Fibroblast of lung (primary cell): Measurements from ENCODE around the gene CDKN1B. TPM values are rescaled to one million over a fixed set of nuclear protein-coding genes. Genes with fewer than 3 reads are reported as not detected.
A peak's percentile ranks its signal among the peaks of the same experiment; 100 is the strongest.

Source experiments
- DNase-seq, 2 donors: peaks; one replicate each; pipeline versions ENCODE4 v3.0.0 to v3.0.0-alpha.2; 2010; ENCODE audit warnings: low read depth in 2 of 2
- H2AFZ ChIP-seq: 2 replicates; pipeline ENCODE4 v1.5.1; 2012; ENCODE audit warnings: low read length, control low read depth, inconsistent platforms
- H3K27ac ChIP-seq: 2 replicates; pipeline ENCODE4 v1.5.1; 2011; ENCODE audit warnings: low read length, control low read depth; ENCODE audit not compliant: insufficient read depth
- H3K27me3 ChIP-seq: 2 replicates; pipeline ENCODE4 v1.5.1; 2011; ENCODE audit warnings: mild to moderate bottlenecking, low read length; ENCODE audit not compliant: control insufficient read depth, insufficient read depth
- H3K36me3 ChIP-seq: 2 replicates; pipeline ENCODE4 v1.5.1; 2011; ENCODE audit warnings: low read length; ENCODE audit not compliant: control insufficient read depth, insufficient read depth
- H3K4me1 ChIP-seq: 2 replicates; pipeline ENCODE4 v1.5.1; 2011; ENCODE audit warnings: low read length; ENCODE audit not compliant: control insufficient read depth, insufficient read depth; ENCODE audit errors: extremely low read depth
- H3K4me2 ChIP-seq: 2 replicates; pipeline ENCODE4 v1.5.1; 2011; ENCODE audit warnings: low read length, control low read depth; ENCODE audit not compliant: insufficient read depth; ENCODE audit errors: extremely low read depth
- H3K4me3 ChIP-seq, 4 experiments: fragments of 200-600 bp in 1 of 4; sonication (generic) in 1 of 4; replicated peaks in 1 of 4; 2 replicates each; pipeline ENCODE4 v1.5.1; 2011 to 2016; ENCODE audit warnings: low read length in 4 of 4, low read depth in 3 of 4, mild to moderate bottlenecking in 3 of 4, control low read depth in 2 of 4, inconsistent platforms in 1 of 4, mixed read lengths in 1 of 4; ENCODE audit not compliant: insufficient read depth in 1 of 4; ENCODE audit errors: control extremely low read depth in 1 of 4
- H3K79me2 ChIP-seq: 2 replicates; pipeline ENCODE4 v1.5.1; 2012; ENCODE audit warnings: mild to moderate bottlenecking, low read length, inconsistent platforms; ENCODE audit not compliant: control insufficient read depth, insufficient read depth
- H3K9ac ChIP-seq: 2 replicates; pipeline ENCODE4 v1.5.1; 2011; ENCODE audit warnings: mild to moderate bottlenecking, low read length, control low read depth; ENCODE audit not compliant: insufficient read depth
- H3K9me3 ChIP-seq: 2 replicates; pipeline ENCODE4 v1.5.1; 2012; ENCODE audit warnings: low read depth, low read length; ENCODE audit not compliant: control insufficient read depth, insufficient read depth
- H4K20me1 ChIP-seq: 2 replicates; pipeline ENCODE4 v1.5.1; 2011; ENCODE audit warnings: low read length; ENCODE audit not compliant: control insufficient read depth, insufficient read depth; ENCODE audit errors: extremely low read depth
- CTCF ChIP-seq, 2 donors: IDR thresholded peaks in 1 of 2; conservative IDR thresholded peaks in 1 of 2; 1 replicate in 1 of 2; 2 replicates in 1 of 2; pipeline ENCODE4 v1.5.1; 2011 to 2012; ENCODE audit warnings: low read length in 2 of 2, control low read depth in 1 of 2, inconsistent platforms in 1 of 2, low read depth in 1 of 2, mild to moderate bottlenecking in 1 of 2
- EZH2 ChIP-seq: IDR thresholded peaks from 2 replicates; pipeline ENCODE4 v1.5.1; 2012; ENCODE audit warnings: low read length, control low read depth, mild to moderate bottlenecking; ENCODE audit errors: missing control alignments
- polyA plus RNA-seq, 2 donors: library from polyadenylated mRNA; depleted of rRNA in 1 of 2; stranded (reverse) in 1 of 2; unstranded in 1 of 2; fragments of >200 nt; gene quantifications; 2 replicates each; pipeline ENCODE4 v1.2.1, GENCODE V29; 2011 to 2012; ENCODE audit warnings: missing spikeins in 1 of 2
- total RNA-seq: library from RNA; depleted of rRNA; stranded (reverse); fragments of >200 nt; gene quantifications from 2 replicates; pipeline ENCODE4 v1.2.1, GENCODE V29; 2014

The CDKN1B gene
- total and polyA plus RNA-seq, 2 donors (not counting 1 experiment from before 2014, with no cell fraction given), result 21.4 to 50.9 TPM

- peak in 1 of 2 donors; percentile 7 for DNase-seq
- Histone ChIP-seq H2AFZ (no peak overlapping the region), H3K4me3 (peak overlapping the region; percentile 57 to 97 (median 63)), H3K27me3 (no peaks in the 10 kb centered on the region), H4K20me1 (no peaks in the 10 kb centered on the region), H3K36me3 (peaks cover 4% of the 10 kb centered on the region), H3K27ac (peak overlapping the region; percentile 92), H3K9ac (peak overlapping the region; percentile 86), H3K79me2 (peaks cover 72% of the 10 kb centered on the region), H3K4me1 (no peaks in the 10 kb centered on the region), H3K9me3 (no peaks in the 10 kb centered on the region), H3K4me2 (peak overlapping the region; percentile 86)
- TF ChIP-seq CTCF (conservative IDR thresholded peaks at IDR 0.05 in 1 of 2, IDR thresholded peaks at IDR 0.05 in 1 of 2; ENCODE audit: low read depth in 1 of 2, low read length in 2 of 2), result no peak
- TF ChIP-seq EZH2, result no peak
Measured at GRCh38 chr12:12724421-12725085, 7.4 kb downstream of the CDKN1B start.

GRCh38 chr12:12725086-12725955, 8.2 kb downstream of the CDKN1B start:
- Histone ChIP-seq H3K9me3 (no peaks in the 10 kb centered on the region), H3K36me3 (peaks cover 4% of the 10 kb centered on the region), H4K20me1 (no peaks in the 10 kb centered on the region), H2AFZ (no peak overlapping the region), H3K79me2 (peaks cover 71% of the 10 kb centered on the region), H3K4me1 (no peaks in the 10 kb centered on the region), H3K27ac (peak overlapping the region; percentile 92), H3K4me3 (peak overlapping the region; percentile 57 to 97 (median 73)), H3K4me2 (peak overlapping the region; percentile 86), H3K27me3 (no peaks in the 10 kb centered on the region), H3K9ac (peak overlapping the region; percentile 86)
- peak; percentile 100 for DNase-seq
- TF ChIP-seq EZH2 (no peak), CTCF (conservative IDR thresholded peaks at IDR 0.05 in 1 of 2, IDR thresholded peaks at IDR 0.05 in 1 of 2; ENCODE audit: low read depth in 1 of 2, low read length in 2 of 2) (no peak)

GRCh38 chr12:12725956-12726554, 8.9 kb downstream of the CDKN1B start:
- Histone ChIP-seq H3K36me3 (peaks cover under 1% of the 10 kb centered on the region), H4K20me1 (no peaks in the 10 kb centered on the region), H3K9me3 (no peaks in the 10 kb centered on the region), H3K79me2 (peaks cover 65% of the 10 kb centered on the region), H3K27me3 (no peaks in the 10 kb centered on the region), H3K4me3 (peak overlapping the region; percentile 49 to 97 (median 73)), H3K4me2 (peak overlapping the region; percentile 65), H3K4me1 (no peaks in the 10 kb centered on the region), H3K9ac (peak overlapping the region; percentile 63), H2AFZ (no peak overlapping the region), H3K27ac (peak overlapping the region; percentile 84)
- no peak for TF ChIP-seq EZH2
- no peak for TF ChIP-seq CTCF (conservative IDR thresholded peaks at IDR 0.05 in 1 of 2, IDR thresholded peaks at IDR 0.05 in 1 of 2; ENCODE audit: low read depth in 1 of 2, low read length in 2 of 2)
- no peak for DNase-seq
